GM12872 (cell line): ENCODE measurements around the gene ELF1.

Source experiments
- TF ChIP-seq, protein P1 (sequence below): IDR thresholded peaks from 3 replicates; pipeline ENCODE4 v1.5.1; 2011; ENCODE audit warnings: low read depth, mild to moderate bottlenecking, low read length, moderate library complexity; ENCODE audit not compliant: insufficient read depth

ELF1 gene

GRCh38 chr13:40922437-40923040 is 96.6 kb downstream of the ELF1 start:
- TF ChIP-seq, protein P1, sequence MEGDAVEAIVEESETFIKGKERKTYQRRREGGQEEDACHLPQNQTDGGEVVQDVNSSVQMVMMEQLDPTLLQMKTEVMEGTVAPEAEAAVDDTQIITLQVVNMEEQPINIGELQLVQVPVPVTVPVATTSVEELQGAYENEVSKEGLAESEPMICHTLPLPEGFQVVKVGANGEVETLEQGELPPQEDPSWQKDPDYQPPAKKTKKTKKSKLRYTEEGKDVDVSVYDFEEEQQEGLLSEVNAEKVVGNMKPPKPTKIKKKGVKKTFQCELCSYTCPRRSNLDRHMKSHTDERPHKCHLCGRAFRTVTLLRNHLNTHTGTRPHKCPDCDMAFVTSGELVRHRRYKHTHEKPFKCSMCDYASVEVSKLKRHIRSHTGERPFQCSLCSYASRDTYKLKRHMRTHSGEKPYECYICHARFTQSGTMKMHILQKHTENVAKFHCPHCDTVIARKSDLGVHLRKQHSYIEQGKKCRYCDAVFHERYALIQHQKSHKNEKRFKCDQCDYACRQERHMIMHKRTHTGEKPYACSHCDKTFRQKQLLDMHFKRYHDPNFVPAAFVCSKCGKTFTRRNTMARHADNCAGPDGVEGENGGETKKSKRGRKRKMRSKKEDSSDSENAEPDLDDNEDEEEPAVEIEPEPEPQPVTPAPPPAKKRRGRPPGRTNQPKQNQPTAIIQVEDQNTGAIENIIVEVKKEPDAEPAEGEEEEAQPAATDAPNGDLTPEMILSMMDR = no peak

DNA sequence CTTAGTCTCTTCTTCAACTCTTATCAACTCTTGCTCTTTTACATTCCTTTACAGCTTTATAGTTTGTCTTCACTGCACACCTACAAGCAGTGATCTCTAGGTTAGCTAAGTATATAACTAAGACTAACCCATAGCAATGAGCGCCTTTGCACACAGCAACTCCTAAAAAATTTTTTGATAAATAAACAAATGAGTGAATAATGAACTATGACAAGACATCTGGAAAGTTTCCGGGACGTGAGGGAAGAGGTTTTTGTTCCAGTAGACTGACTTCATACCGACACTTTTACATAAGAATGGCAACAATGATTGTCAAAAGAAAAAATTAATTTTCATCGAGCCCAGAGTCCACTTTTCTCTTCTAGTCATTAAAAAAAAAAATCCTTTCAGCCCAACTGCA is 98.3 kb downstream of the ELF1 start:
- TF ChIP-seq, protein P1 = no peak

DNA sequence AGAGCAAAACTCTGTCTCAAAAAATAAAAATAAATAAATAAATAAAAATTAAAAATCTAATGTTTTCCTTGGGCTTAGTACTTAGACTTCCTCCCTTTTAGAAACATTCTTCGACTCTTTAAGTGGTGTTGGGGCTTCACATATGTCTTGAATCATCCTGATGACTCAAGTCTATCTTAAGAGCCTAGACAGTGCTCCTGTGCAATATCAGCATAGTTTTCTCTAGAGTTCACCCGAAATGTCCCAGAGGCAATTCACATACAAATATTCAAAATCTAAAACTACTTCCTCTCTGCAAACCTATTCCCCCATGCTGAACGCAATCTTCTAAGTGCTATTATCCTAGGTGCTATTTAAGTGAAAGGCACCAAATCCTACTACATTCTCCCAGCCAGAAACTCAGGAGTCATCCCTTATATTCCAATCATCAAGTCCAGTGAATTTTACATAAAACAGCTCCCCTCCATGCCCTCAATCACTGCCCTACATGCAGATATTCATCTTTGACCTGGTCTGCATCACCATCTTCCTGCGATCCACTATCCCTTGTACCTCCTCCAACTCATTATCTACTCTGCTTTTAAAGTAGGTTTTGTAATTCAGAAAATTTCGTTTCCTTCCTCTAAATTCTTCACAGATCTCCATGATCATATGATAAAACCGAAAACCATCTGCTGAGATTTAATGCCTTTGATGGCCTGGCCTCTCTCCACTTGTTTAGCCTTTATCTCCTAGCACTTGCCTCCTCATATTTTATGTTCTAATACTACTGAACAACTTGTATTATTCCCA is 102.7 kb downstream of the ELF1 start:
- TF ChIP-seq, protein P1 = no peak

DNA sequence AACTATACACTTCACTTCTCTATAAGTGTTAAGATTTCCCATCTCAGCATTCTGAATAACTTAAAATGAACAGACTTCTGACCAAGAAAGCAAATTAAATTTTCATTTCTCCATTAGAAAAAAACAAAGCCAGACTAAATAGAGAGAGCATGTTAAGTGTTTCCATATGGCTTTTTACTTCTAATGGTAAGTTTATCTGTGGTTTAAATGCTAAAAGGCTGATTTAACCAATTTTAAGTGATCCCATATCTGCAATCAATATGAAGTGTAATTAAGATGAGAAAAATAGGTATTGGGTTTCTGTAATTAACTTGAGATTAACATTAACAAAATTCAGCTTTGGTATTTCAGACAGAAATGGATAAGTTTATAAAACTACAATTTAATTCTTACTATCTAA is 107.8 kb downstream of the ELF1 start:
- TF ChIP-seq, protein P1 = no peak

- TF ChIP-seq, protein P1 = no peak
Measured at GRCh38 chr13:40910324-40911050, 108.6 kb downstream of the ELF1 start.

DNA sequence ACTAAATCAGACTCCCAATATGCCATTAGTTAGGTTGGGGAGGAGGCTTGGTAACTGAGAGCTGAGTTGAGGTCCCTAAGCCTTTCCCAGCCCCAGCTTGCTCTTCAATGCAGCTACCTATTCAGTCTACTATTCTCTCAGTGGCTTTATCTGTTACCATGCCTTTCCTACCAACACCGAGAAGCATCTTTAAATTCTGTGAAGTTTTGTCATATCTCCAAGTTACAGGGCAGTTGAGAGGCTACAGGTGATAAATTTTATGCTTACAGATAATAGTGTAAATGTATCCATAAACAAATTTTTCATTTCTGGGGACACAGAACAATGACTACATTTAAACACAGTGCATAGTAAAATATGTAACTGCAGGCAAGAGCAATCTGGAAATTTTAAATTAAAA is 110.6 kb downstream of the ELF1 start:
- TF ChIP-seq, protein P1 = no peak

- TF ChIP-seq, protein P1 = no peak
Measured at GRCh38 chr13:40897053-40897452, 122.1 kb downstream of the ELF1 start.
